Measurements from ENCODE around the gene NANOS3. TPM values are rescaled to one million over a fixed set of nuclear protein-coding genes. Genes with fewer than 3 reads are reported as not detected.
"Not testable (repeated sequence)": the region's sequence is repeated elsewhere in the genome, so short reads cannot be mapped to it uniquely, and the experiment has no call there.

Gene NANOS3
- total RNA-seq, 2 experiments from 2014 or later = 1.1 to 2.8 TPM

- DNase-seq (no peak), ATAC-seq (no peak)
- Mint-ChIP-seq H3K4me3 (no peak overlapping the region), H3K27me3 (no peaks in the 10 kb centered on the region), H3K9me3 (ENCODE audit: low read depth) (no peaks in the 10 kb centered on the region), H3K27ac (no peak overlapping the region), H3K36me3 (peaks cover 13% of the 10 kb centered on the region), H3K4me1 (peaks cover 17% of the 10 kb centered on the region)
- CTCF ChIA-PET = interaction anchor here (1.2 kb wide), 1 partner anchor 149 kb away, joined by 4 read pairs; no protein-coding TSS in a partner anchor
Observed at GRCh38 chr19:13909430-13909829, 32.5 kb downstream of the NANOS3 start.

GRCh38 chr19:13913352-13913751, 36.4 kb downstream of the NANOS3 start:
- H3K4me3 Mint-ChIP-seq = no peak overlapping the region
- peaks cover 13% of the 10 kb centered on the region for H3K36me3 Mint-ChIP-seq
- CTCF ChIA-PET = interaction anchor here (1.0 kb wide), 1 partner anchor 130 kb away, joined by 3 read pairs; no protein-coding TSS in a partner anchor
- no peaks in the 10 kb centered on the region for H3K9me3 Mint-ChIP-seq (ENCODE audit: low read depth)
- no peak overlapping the region for H3K27ac Mint-ChIP-seq
- ATAC-seq (no peak), DNase-seq (no peak)
- H3K27me3 Mint-ChIP-seq = no peaks in the 10 kb centered on the region
- no peaks in the 10 kb centered on the region for H3K4me1 Mint-ChIP-seq

- H3K4me3 Mint-ChIP-seq = no peak overlapping the region
- H3K9me3 Mint-ChIP-seq (ENCODE audit: low read depth) = no peaks in the 10 kb centered on the region
Observed at GRCh38 chr19:13914777-13915176, 37.8 kb downstream of the NANOS3 start.

GRCh38 chr19:13917888-13918406, 41.0 kb downstream of the NANOS3 start:
- no peak overlapping the region for H3K27ac Mint-ChIP-seq
- H3K4me3 Mint-ChIP-seq = no peak overlapping the region
- ATAC-seq (no peak), DNase-seq (no peak)
- H3K9me3 Mint-ChIP-seq (ENCODE audit: low read depth) = no peaks in the 10 kb centered on the region
- CTCF ChIA-PET = interaction anchor here (1.4 kb wide), 1 partner anchor 130 kb away, joined by 3 read pairs; no protein-coding TSS in a partner anchor
- H3K27me3 Mint-ChIP-seq = no peaks in the 10 kb centered on the region
- peaks cover 30% of the 10 kb centered on the region for H3K36me3 Mint-ChIP-seq
- peaks cover 4% of the 10 kb centered on the region for H3K4me1 Mint-ChIP-seq

More at GRCh38 chr19:13914777-13915176, 37.8 kb downstream of the NANOS3 start:
- peaks cover 13% of the 10 kb centered on the region for H3K36me3 Mint-ChIP-seq
- DNase-seq (no peak), ATAC-seq (no peak)
- no peaks in the 10 kb centered on the region for H3K4me1 Mint-ChIP-seq
- CTCF ChIA-PET = interaction anchor here (0.7 to 1.1 kb wide), 2 partner anchors 12 to 129 kb away, joined by 3 read pairs; no protein-coding TSS in a partner anchor
- H3K27ac Mint-ChIP-seq = no peak overlapping the region
- H3K27me3 Mint-ChIP-seq = no peaks in the 10 kb centered on the region

- peaks cover 4% of the 10 kb centered on the region for H3K4me1 Mint-ChIP-seq
- no peak overlapping the region for H3K27ac Mint-ChIP-seq
- DNase-seq (no peak), ATAC-seq (no peak)
- CTCF ChIA-PET = no interaction called here
- no peaks in the 10 kb centered on the region for H3K27me3 Mint-ChIP-seq
- no peak overlapping the region for H3K4me3 Mint-ChIP-seq
- no peaks in the 10 kb centered on the region for H3K9me3 Mint-ChIP-seq (ENCODE audit: low read depth)
- H3K36me3 Mint-ChIP-seq = peaks cover 28% of the 10 kb centered on the region
Observed at GRCh38 chr19:13918726-13919411, 41.9 kb downstream of the NANOS3 start.

GRCh38 chr19:13920524-13920923, 43.6 kb downstream of the NANOS3 start:
- peaks cover 28% of the 10 kb centered on the region for H3K36me3 Mint-ChIP-seq
- DNase-seq = no peak
- H3K4me1 Mint-ChIP-seq = peaks cover 4% of the 10 kb centered on the region
- no peaks in the 10 kb centered on the region for H3K27me3 Mint-ChIP-seq
- H3K4me3 Mint-ChIP-seq = no peak overlapping the region
- H3K9me3 Mint-ChIP-seq (ENCODE audit: low read depth) = no peaks in the 10 kb centered on the region
- peak; percentile 14 for ATAC-seq
- CTCF ChIA-PET = no interaction called here
- no peak overlapping the region for H3K27ac Mint-ChIP-seq

GRCh38 chr19:13920940-13921747, 44.2 kb downstream of the NANOS3 start:
- CTCF ChIA-PET = interaction anchor here (0.9 kb wide), 1 partner anchor 24 kb away, joined by 3 read pairs; no protein-coding TSS in a partner anchor
- Mint-ChIP-seq H3K4me1 (peaks cover 4% of the 10 kb centered on the region), H3K27ac (peak overlapping the region; percentile 76), H3K27me3 (no peaks in the 10 kb centered on the region), H3K9me3 (ENCODE audit: low read depth) (no peaks in the 10 kb centered on the region), H3K4me3 (no peak overlapping the region), H3K36me3 (peaks cover 28% of the 10 kb centered on the region)
- ATAC-seq (peak; percentile 83), DNase-seq (peak; percentile 70)

GRCh38 chr19:13922118-13922517, 45.2 kb downstream of the NANOS3 start:
- H3K27me3 Mint-ChIP-seq; H3K4me1 Mint-ChIP-seq; H3K4me3 Mint-ChIP-seq; CTCF ChIA-PET; H3K9me3 Mint-ChIP-seq (ENCODE audit: low read depth); DNase-seq; ATAC-seq: not testable (repeated sequence)
- peaks cover 28% of the 10 kb centered on the region for H3K36me3 Mint-ChIP-seq
- peak overlapping the region; percentile 16 for H3K27ac Mint-ChIP-seq

GRCh38 chr19:13923194-13923987, 46.5 kb downstream of the NANOS3 start:
- CTCF ChIA-PET = interaction anchor here (0.6 kb wide), 2 partner anchors 21 to 122 kb away, joined by 3 read pairs; no protein-coding TSS in a partner anchor
- DNase-seq (no peak), ATAC-seq (no peak)
- Mint-ChIP-seq H3K4me3 (no peak overlapping the region), H3K9me3 (ENCODE audit: low read depth) (no peaks in the 10 kb centered on the region), H3K4me1 (peaks cover 4% of the 10 kb centered on the region), H3K27me3 (no peaks in the 10 kb centered on the region), H3K27ac (no peak overlapping the region), H3K36me3 (peaks cover 31% of the 10 kb centered on the region)

GRCh38 chr19:13926010-13926409, 49.1 kb downstream of the NANOS3 start:
- DNase-seq (no peak), ATAC-seq (no peak)
- Mint-ChIP-seq H3K27me3 (no peaks in the 10 kb centered on the region), H3K4me3 (no peak overlapping the region), H3K36me3 (peaks cover 19% of the 10 kb centered on the region), H3K27ac (no peak overlapping the region), H3K4me1 (peaks cover 3% of the 10 kb centered on the region), H3K9me3 (ENCODE audit: low read depth) (no peaks in the 10 kb centered on the region)
- CTCF ChIA-PET = interaction anchor here (0.8 kb wide), 1 partner anchor 148 kb away, joined by 3 read pairs; no protein-coding TSS in a partner anchor

GRCh38 chr19:13926715-13927114, 49.8 kb downstream of the NANOS3 start:
- Mint-ChIP-seq H3K27ac (no peak overlapping the region), H3K27me3 (no peaks in the 10 kb centered on the region), H3K36me3 (peaks cover 12% of the 10 kb centered on the region), H3K9me3 (ENCODE audit: low read depth) (no peaks in the 10 kb centered on the region), H3K4me1 (no peaks in the 10 kb centered on the region), H3K4me3 (no peak overlapping the region)
- ATAC-seq = no peak
- DNase-seq = no peak
- CTCF ChIA-PET = interaction anchor here (0.8 kb wide), 1 partner anchor 147 kb away, joined by 3 read pairs; no protein-coding TSS in a partner anchor

GRCh38 chr19:13929340-13929739, 52.4 kb downstream of the NANOS3 start:
- Mint-ChIP-seq H3K4me1 (no peaks in the 10 kb centered on the region), H3K9me3 (ENCODE audit: low read depth) (no peaks in the 10 kb centered on the region), H3K27me3 (no peaks in the 10 kb centered on the region), H3K27ac (no peak overlapping the region), H3K36me3 (peaks cover 4% of the 10 kb centered on the region), H3K4me3 (no peak overlapping the region)
- CTCF ChIA-PET = interaction anchor here (0.9 kb wide), 1 partner anchor 18 kb away, joined by 3 read pairs; no protein-coding TSS in a partner anchor
- ATAC-seq = no peak
- no peak for DNase-seq
